ENCODE data around the gene FAM120B.
A peak's percentile ranks its signal among the peaks of the same experiment; 100 is the strongest.
"Not testable (repeated sequence)": the region's sequence is repeated elsewhere in the genome, so short reads cannot be mapped to it uniquely, and the experiment has no call there.

Gene FAM120B

DNA sequence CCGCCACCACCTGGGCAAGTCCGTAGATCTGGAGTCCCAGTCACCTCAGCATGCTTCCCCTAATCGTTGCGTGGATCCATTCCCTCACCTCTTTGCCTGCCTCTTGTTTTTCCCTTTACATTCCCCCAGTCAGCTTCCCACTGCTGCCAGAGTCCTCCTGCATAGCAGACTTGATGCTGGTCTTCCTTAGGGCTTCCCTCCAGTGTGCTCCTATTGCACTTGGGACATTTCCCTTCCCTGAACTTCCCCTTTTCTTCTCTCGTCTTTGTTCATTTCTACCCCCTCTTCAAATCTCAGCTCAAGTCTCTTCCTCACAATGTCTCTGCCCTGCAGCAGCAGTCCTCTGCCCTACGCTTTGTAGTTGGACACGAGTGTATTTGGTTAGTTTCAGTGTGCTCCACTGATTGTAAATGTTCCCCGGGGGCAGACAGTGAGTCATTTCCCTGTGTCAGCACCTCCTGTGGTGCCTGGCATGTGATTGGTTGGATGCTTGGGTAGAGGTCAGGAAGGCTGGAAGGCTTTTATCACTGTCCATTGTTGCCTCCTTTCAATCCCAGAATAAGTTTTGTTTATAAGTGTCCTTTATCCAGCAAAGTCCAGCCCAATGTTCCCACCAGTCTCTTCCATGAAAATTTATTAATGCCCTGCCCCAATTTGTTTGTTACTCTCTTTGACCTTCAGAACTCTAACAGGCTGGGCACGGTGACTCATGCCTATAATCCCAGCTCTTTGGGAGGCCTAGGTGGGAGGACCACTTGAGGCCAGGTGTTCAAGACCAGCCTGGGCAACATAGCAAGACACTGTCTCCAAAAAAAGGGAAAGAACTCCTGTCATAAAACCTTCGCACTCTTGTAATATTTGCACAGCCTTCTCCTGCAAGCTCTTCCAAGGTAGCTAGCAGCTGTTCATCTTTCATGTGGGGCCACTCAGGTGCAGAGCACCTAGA, 38.3 kb downstream of the FAM120B start:
- H3K27me3 Mint-ChIP-seq: no peaks in the 10 kb centered on the region
- no peak overlapping the region for H3K4me3 Mint-ChIP-seq
- no peak overlapping the region for H3K27ac Mint-ChIP-seq
- H3K4me1 Mint-ChIP-seq (ENCODE audit: low read depth): peaks cover 17% of the 10 kb centered on the region
- H3K9me3 Mint-ChIP-seq (ENCODE audit: low read depth): no peaks in the 10 kb centered on the region
- peaks cover 14% of the 10 kb centered on the region for H3K36me3 Mint-ChIP-seq

DNA sequence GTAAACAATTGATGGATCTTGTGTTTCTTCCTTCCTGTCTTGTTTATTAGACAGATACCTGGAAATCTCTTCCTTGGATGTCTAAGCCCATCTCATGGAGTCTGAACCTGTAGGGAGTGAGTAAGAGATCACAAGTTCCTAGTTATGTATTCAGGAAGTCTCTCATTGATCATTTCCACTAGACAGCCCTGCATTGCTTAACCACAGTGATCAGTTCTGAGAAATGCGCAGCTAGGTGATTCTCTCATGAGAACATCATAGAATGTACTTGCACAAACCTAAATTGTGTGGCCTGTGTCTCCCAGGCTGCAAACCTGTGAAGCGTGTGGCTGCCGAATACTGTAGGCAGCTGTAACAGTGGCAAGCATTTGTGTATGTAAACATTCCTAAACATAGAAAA, 39.1 kb downstream of the FAM120B start:
- H3K27me3 Mint-ChIP-seq: no peaks in the 10 kb centered on the region
- no peak overlapping the region for H3K27ac Mint-ChIP-seq
- peaks cover 11% of the 10 kb centered on the region for H3K4me1 Mint-ChIP-seq (ENCODE audit: low read depth)
- H3K9me3 Mint-ChIP-seq (ENCODE audit: low read depth): no peaks in the 10 kb centered on the region
- H3K36me3 Mint-ChIP-seq: peaks cover 11% of the 10 kb centered on the region
- no peak overlapping the region for H3K4me3 Mint-ChIP-seq

DNA sequence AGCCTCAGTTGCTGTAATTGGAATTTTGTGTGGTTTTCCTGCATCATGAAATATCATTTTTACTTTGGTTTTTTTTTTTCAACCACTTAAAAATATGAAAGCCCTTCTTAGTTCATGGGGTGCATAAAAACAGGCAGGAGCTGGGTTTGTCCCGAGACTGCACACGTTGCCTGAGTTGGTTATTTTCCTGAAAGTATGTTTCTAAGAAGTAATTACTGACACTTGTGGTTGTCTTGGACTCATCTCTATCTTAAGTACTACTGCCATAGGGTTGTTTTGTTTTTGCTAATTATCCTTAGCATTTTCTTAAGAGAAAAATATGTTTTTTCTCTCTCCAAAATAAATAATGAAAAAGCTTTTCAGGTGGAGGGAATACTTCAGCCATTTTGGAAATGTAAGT, 40.1 kb downstream of the FAM120B start:
- peaks cover 11% of the 10 kb centered on the region for H3K4me1 Mint-ChIP-seq (ENCODE audit: low read depth)
- peaks cover 6% of the 10 kb centered on the region for H3K9me3 Mint-ChIP-seq (ENCODE audit: low read depth)
- H3K4me3 Mint-ChIP-seq: no peak overlapping the region
- H3K36me3 Mint-ChIP-seq: peaks cover 18% of the 10 kb centered on the region
- H3K27ac Mint-ChIP-seq: no peak overlapping the region
- no peaks in the 10 kb centered on the region for H3K27me3 Mint-ChIP-seq

GRCh38 chr6:170347091-170347490, 40.5 kb downstream of the FAM120B start:
- H3K36me3 Mint-ChIP-seq: peaks cover 19% of the 10 kb centered on the region
- peaks cover 11% of the 10 kb centered on the region for H3K4me1 Mint-ChIP-seq (ENCODE audit: low read depth)
- peaks cover 9% of the 10 kb centered on the region for H3K9me3 Mint-ChIP-seq (ENCODE audit: low read depth)
- peak overlapping the region; percentile 10 for H3K27ac Mint-ChIP-seq
- no peaks in the 10 kb centered on the region for H3K27me3 Mint-ChIP-seq
- H3K4me3 Mint-ChIP-seq: no peak overlapping the region

DNA sequence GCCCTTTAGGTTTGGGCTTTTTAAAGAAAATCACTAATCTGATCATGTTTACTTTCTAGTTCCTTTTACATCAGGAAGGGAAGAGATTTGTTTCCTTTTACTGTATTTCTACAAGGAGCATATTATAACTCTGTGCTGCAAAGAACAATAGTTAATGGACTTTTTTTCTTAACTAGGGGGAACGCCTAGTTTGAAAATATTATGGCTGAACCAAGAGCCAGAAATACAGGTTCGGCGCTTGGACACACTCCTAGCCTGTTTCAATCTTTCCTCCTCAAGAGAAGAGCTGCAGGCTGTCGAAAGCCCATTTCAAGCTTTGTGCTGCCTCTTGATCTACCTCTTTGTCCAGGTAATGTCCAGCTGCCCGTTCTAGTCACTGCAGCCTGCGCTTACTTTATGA, 41.4 kb downstream of the FAM120B start:
- Mint-ChIP-seq H3K27me3 (no peaks in the 10 kb centered on the region), H3K27ac (no peak overlapping the region), H3K4me3 (no peak overlapping the region), H3K36me3 (peaks cover 27% of the 10 kb centered on the region), H3K4me1 (ENCODE audit: low read depth) (peaks cover 11% of the 10 kb centered on the region), H3K9me3 (ENCODE audit: low read depth) (peaks cover 15% of the 10 kb centered on the region)

DNA sequence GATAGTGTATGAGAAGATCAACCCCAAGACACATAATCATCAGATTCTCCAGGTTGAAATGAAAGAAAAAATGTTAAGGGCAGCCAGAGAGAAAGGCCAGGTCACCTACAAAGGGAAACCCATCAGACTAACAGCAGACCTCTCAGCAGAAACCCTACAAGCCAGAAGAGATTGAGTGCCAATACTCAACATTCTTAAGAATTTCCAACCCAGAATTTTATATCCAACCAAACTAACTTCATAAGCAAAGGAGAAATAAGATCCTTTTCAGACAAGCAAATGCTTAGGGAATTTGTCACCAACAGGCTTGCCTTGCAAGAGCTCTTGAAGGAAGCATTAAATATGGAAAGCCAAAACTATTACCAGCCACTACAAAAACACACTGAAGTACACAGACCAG, 44.9 kb downstream of the FAM120B start:
- H3K9me3 Mint-ChIP-seq (ENCODE audit: low read depth): peaks cover 15% of the 10 kb centered on the region
- H3K4me3 Mint-ChIP-seq; H3K27ac Mint-ChIP-seq; H3K4me1 Mint-ChIP-seq (ENCODE audit: low read depth); H3K27me3 Mint-ChIP-seq: not testable (repeated sequence)
- peaks cover 40% of the 10 kb centered on the region for H3K36me3 Mint-ChIP-seq

DNA sequence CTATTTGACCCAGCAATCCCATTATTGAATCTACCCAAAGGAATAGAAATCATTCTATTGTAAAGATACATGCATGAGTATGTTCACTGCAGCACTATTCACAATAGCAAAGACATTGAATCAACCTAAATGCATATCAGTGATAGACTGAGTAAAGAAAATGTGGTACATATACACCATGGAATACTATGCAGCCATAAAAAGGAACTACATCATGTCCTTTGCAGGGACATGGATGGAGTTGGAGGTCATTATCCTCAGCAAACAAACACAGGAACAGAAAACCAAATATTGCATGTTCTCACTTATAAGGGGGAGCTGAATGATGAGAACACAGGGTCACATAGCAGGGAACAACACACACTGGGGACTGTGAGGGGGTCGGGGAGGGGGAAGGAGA, 48.6 kb downstream of the FAM120B start:
- Mint-ChIP-seq H3K36me3 (peaks cover 37% of the 10 kb centered on the region), H3K9me3 (ENCODE audit: low read depth) (peaks cover 15% of the 10 kb centered on the region)
- H3K4me1 Mint-ChIP-seq (ENCODE audit: low read depth); H3K27ac Mint-ChIP-seq; H3K4me3 Mint-ChIP-seq; H3K27me3 Mint-ChIP-seq: not testable (repeated sequence)

GRCh38 chr6:170355661-170356060, 49.1 kb downstream of the FAM120B start:
- H3K27me3 Mint-ChIP-seq: no peaks in the 10 kb centered on the region
- H3K9me3 Mint-ChIP-seq (ENCODE audit: low read depth): peaks cover 15% of the 10 kb centered on the region
- H3K4me3 Mint-ChIP-seq: no peak overlapping the region
- no peaks in the 10 kb centered on the region for H3K4me1 Mint-ChIP-seq (ENCODE audit: low read depth)
- peaks cover 37% of the 10 kb centered on the region for H3K36me3 Mint-ChIP-seq
- H3K27ac Mint-ChIP-seq: no peak overlapping the region

DNA sequence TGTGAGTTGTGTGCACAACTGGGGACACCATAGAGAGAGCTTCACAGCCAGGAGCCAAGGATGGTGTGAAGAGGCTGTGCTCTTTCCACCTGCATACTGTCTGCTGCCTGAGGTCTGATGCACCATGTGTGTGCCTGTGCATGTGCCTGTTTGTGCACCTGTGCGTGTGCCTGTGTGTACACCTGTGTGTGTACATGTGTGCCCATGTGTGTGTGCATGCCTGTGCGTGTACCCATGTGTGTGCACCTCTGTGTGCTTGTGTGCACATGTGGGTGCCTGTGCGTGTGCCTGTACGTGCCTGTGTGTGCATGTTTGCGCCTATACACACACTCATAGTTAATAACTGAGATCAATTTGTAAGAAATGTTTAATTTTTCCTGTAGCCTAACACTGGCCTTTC, 51.3 kb downstream of the FAM120B start:
- Mint-ChIP-seq H3K9me3 (ENCODE audit: low read depth) (no peaks in the 10 kb centered on the region), H3K27me3 (no peaks in the 10 kb centered on the region), H3K36me3 (peaks cover 24% of the 10 kb centered on the region), H3K4me3 (no peak overlapping the region), H3K4me1 (ENCODE audit: low read depth) (no peaks in the 10 kb centered on the region), H3K27ac (no peak overlapping the region)

DNA sequence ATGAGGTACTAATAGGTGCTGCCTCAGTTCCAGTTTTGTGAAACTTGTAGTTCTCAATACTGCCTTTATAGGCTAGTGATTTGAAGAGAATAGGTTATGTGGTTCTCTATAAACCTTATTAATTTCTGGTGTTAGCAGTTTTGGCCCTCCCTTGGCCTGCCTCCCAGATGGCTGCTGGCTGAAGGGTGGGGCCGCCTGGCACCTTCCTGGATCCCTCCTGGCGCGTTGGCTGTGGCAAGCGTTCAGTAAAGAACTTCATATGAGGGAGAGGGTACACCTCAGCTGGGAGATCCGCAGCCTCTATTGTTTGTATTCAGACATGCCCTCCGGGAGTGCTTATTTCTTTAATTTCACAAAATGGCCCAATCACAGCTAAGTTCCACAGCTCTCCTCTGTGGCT, 51.9 kb downstream of the FAM120B start:
- Mint-ChIP-seq H3K36me3 (peaks cover 19% of the 10 kb centered on the region), H3K4me1 (ENCODE audit: low read depth) (no peaks in the 10 kb centered on the region), H3K9me3 (ENCODE audit: low read depth) (no peaks in the 10 kb centered on the region), H3K27ac (no peak overlapping the region), H3K4me3 (no peak overlapping the region), H3K27me3 (no peaks in the 10 kb centered on the region)

DNA sequence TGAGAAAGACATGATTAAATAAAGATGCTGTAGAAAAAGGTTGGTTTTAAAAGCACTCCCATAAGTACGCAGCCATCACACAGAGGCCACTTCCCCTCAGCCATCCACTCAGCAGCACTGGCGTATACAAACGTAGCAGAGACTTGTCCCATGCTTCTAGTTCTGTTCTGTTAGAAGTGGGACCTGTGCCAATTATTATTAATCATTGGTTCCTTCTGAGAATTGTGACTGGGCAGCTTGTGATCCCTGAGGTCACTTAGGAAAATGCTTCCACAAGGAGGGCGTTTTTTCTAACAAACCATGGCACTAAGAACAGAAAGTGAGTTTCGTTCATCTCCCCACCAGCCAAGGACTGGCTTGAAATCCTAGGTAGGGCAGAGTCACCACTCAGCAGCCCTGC, 53.9 kb downstream of the FAM120B start:
- Mint-ChIP-seq H3K27me3 (no peaks in the 10 kb centered on the region), H3K4me3 (no peak overlapping the region), H3K4me1 (ENCODE audit: low read depth) (no peaks in the 10 kb centered on the region), H3K9me3 (ENCODE audit: low read depth) (no peaks in the 10 kb centered on the region), H3K36me3 (peaks cover 6% of the 10 kb centered on the region), H3K27ac (no peak overlapping the region)

- H3K36me3 Mint-ChIP-seq: peaks cover 6% of the 10 kb centered on the region
- no peak overlapping the region for H3K27ac Mint-ChIP-seq
- no peaks in the 10 kb centered on the region for H3K9me3 Mint-ChIP-seq (ENCODE audit: low read depth)
- H3K4me3 Mint-ChIP-seq: no peak overlapping the region
- no peaks in the 10 kb centered on the region for H3K4me1 Mint-ChIP-seq (ENCODE audit: low read depth)
- no peaks in the 10 kb centered on the region for H3K27me3 Mint-ChIP-seq
Measured at GRCh38 chr6:170361335-170361734, 54.8 kb downstream of the FAM120B start.

GRCh38 chr6:170362121-170362520, 55.6 kb downstream of the FAM120B start:
- Mint-ChIP-seq H3K4me3 (no peak overlapping the region), H3K4me1 (ENCODE audit: low read depth) (no peaks in the 10 kb centered on the region), H3K27me3 (no peaks in the 10 kb centered on the region), H3K27ac (no peak overlapping the region), H3K9me3 (ENCODE audit: low read depth) (no peaks in the 10 kb centered on the region), H3K36me3 (peaks cover 6% of the 10 kb centered on the region)

DNA sequence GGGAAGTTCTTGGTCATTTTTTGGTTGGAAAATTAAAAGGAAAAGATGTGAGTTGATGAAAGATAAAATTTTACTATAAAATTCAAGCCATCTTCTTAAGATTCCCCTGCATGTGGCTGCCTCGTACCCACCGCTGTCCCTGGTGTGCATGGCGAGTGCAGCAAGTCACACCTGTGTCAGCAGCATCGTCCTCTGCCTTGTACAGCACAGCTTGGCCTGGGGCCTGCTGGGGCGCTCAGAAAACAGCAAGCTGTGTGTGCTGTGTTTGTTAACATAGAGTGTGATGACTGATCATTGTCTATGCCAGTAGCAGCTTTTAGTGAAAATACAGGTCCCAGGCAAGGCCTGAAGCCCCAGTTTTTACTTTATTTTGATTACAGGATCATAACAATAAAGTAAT, 56.7 kb downstream of the FAM120B start:
- H3K27me3 Mint-ChIP-seq: no peaks in the 10 kb centered on the region
- H3K9me3 Mint-ChIP-seq (ENCODE audit: low read depth): no peaks in the 10 kb centered on the region
- no peaks in the 10 kb centered on the region for H3K4me1 Mint-ChIP-seq (ENCODE audit: low read depth)
- peaks cover 4% of the 10 kb centered on the region for H3K36me3 Mint-ChIP-seq
- H3K27ac Mint-ChIP-seq: no peak overlapping the region
- no peak overlapping the region for H3K4me3 Mint-ChIP-seq

- Mint-ChIP-seq H3K9me3 (ENCODE audit: low read depth) (no peaks in the 10 kb centered on the region), H3K27ac (peak overlapping the region; percentile 16), H3K36me3 (peaks cover 4% of the 10 kb centered on the region), H3K27me3 (no peaks in the 10 kb centered on the region), H3K4me3 (no peak overlapping the region), H3K4me1 (ENCODE audit: low read depth) (no peaks in the 10 kb centered on the region)
Measured at GRCh38 chr6:170365121-170365520, 58.6 kb downstream of the FAM120B start.

DNA sequence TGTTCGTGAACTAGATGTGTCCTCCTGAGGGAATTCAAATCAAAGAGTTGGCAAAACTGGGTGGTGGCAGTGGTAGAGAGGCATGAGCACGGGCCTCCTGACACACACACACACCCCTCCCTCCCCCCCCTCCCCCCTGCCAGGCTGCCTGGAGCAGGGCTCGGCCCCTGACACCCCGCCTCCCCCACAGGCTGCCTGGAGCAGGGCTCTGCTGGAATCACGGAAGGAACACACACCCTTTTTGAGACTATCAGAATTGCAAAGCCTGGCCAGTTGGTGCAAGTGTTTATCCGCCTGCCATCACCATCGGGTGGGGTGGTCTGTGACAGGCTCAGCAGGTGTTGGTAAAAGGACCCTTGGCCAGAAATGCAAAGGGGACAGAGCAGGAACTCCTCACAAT, 59.0 kb downstream of the FAM120B start:
- no peaks in the 10 kb centered on the region for H3K9me3 Mint-ChIP-seq (ENCODE audit: low read depth)
- peaks cover 4% of the 10 kb centered on the region for H3K36me3 Mint-ChIP-seq
- no peaks in the 10 kb centered on the region for H3K4me1 Mint-ChIP-seq (ENCODE audit: low read depth)
- H3K27ac Mint-ChIP-seq: no peak overlapping the region
- no peak overlapping the region for H3K4me3 Mint-ChIP-seq
- no peaks in the 10 kb centered on the region for H3K27me3 Mint-ChIP-seq

Data from activated naive CD8-positive, alpha-beta T cell (primary cell).